ENCODE results near the gene TPRKB. TPM values are rescaled to one million over a fixed set of nuclear protein-coding genes. Genes with fewer than 3 reads are reported as not detected.
"Not testable (repeated sequence)": the region's sequence is repeated elsewhere in the genome, so short reads cannot be mapped to it uniquely, and the experiment has no call there.

Gene TPRKB
- total RNA-seq, 1 donor from 2014 or later: 157 TPM

- H3K27me3 ChIP-seq: no peaks in the 10 kb centered on the region
- H3K9me3 Mint-ChIP-seq: no peaks in the 10 kb centered on the region
- H3K27ac ChIP-seq: no peak within 1 kb of the TSS
- H3K79me2 ChIP-seq (ENCODE audit: low read depth): peaks cover 18% of the 10 kb centered on the region
- DNase-seq (ENCODE audit: low spot score): peak; percentile 96
- peak within 1 kb of the TSS; percentile 98 for H3K27ac Mint-ChIP-seq
- peak within 1 kb of the TSS; percentile 100 for H3K4me3 Mint-ChIP-seq
- H3K9me3 ChIP-seq (ENCODE audit: low read depth): no peaks in the 10 kb centered on the region
- peak within 1 kb of the TSS; percentile 92 for H3K4me2 ChIP-seq
- no peaks in the 10 kb centered on the region for H3K36me3 ChIP-seq
- TF ChIP-seq EZH2 (IDR thresholded peaks at IDR 0.05): no peak
- peak; percentile 87 for TF ChIP-seq CTCF (IDR thresholded peaks at IDR 0.05)
- H3K4me1 Mint-ChIP-seq: peaks cover 9% of the 10 kb centered on the region
- no peaks in the 10 kb centered on the region for H3F3A ChIP-seq (ENCODE audit: low read depth)
- peak within 1 kb of the TSS; percentile 86 for H2AFZ ChIP-seq (replicated peaks)
- no peaks in the 10 kb centered on the region for H3K27me3 Mint-ChIP-seq (ENCODE audit: insufficient read depth, low read depth)
- H3K9ac ChIP-seq: peak within 1 kb of the TSS; percentile 48
- peak within 1 kb of the TSS; percentile 65 for H3K4me3 ChIP-seq
- H3K4me1 ChIP-seq: peaks cover 7% of the 10 kb centered on the region
- H4K20me1 ChIP-seq (ENCODE audit: low read depth): no peaks in the 10 kb centered on the region
- H3K36me3 Mint-ChIP-seq: peaks cover 3% of the 10 kb centered on the region
Measured at GRCh38 chr2:73779467-73780236, 42.5 kb upstream of the TPRKB start, which contains the start of gene DUSP11. Gene DUSP11 (minus strand): TSS chr2:73780103. CDS start chr2:73779974, 129 bp downstream.

GRCh38 chr2:73778867-73779466 lies 41.8 kb upstream of the TPRKB start:
- not testable (repeated sequence) for H3K36me3 Mint-ChIP-seq; H3F3A ChIP-seq (ENCODE audit: low read depth); H3K36me3 ChIP-seq; H4K20me1 ChIP-seq (ENCODE audit: low read depth); H3K27me3 Mint-ChIP-seq (ENCODE audit: insufficient read depth, low read depth); H3K27me3 ChIP-seq; DNase-seq (ENCODE audit: low spot score); H3K9me3 Mint-ChIP-seq; H3K27ac ChIP-seq; H3K4me1 ChIP-seq; H3K4me1 Mint-ChIP-seq; H3K9me3 ChIP-seq (ENCODE audit: low read depth)
- peaks cover 22% of the 10 kb centered on the region for H3K79me2 ChIP-seq (ENCODE audit: low read depth)
- H3K4me3 ChIP-seq: peak overlapping the region; percentile 65
- H3K27ac Mint-ChIP-seq: peak overlapping the region; percentile 98
- peak overlapping the region; percentile 48 for H3K9ac ChIP-seq
- H3K4me2 ChIP-seq: peak overlapping the region; percentile 92
- peak overlapping the region; percentile 100 for H3K4me3 Mint-ChIP-seq
- H2AFZ ChIP-seq (replicated peaks): peak overlapping the region; percentile 86

GRCh38 chr2:73776869-73777519 lies 39.8 kb upstream of the TPRKB start:
- Histone ChIP-seq H3F3A (ENCODE audit: low read depth) (no peaks in the 10 kb centered on the region), H4K20me1 (ENCODE audit: low read depth) (peaks cover 5% of the 10 kb centered on the region), H3K79me2 (ENCODE audit: low read depth) (peaks cover 22% of the 10 kb centered on the region), H3K36me3 (peaks cover 8% of the 10 kb centered on the region), H2AFZ (replicated peaks) (no peak overlapping the region), H3K9me3 (ENCODE audit: low read depth) (no peaks in the 10 kb centered on the region), H3K4me2 (no peak overlapping the region), H3K4me3 (no peak overlapping the region), H3K4me1 (peaks cover 7% of the 10 kb centered on the region), H3K27ac (no peak overlapping the region), H3K9ac (no peak overlapping the region), H3K27me3 (no peaks in the 10 kb centered on the region)
- H3K36me3 Mint-ChIP-seq: peaks cover 8% of the 10 kb centered on the region
- H3K4me1 Mint-ChIP-seq: peaks cover 9% of the 10 kb centered on the region
- TF ChIP-seq EZH2 (IDR thresholded peaks at IDR 0.05) (no peak), CTCF (IDR thresholded peaks at IDR 0.05) (no peak), EZH2phosphoT487 (IDR thresholded peaks at IDR 0.05) (no peak)
- H3K27me3 Mint-ChIP-seq (ENCODE audit: insufficient read depth, low read depth): no peaks in the 10 kb centered on the region
- H3K9me3 Mint-ChIP-seq: no peaks in the 10 kb centered on the region
- DNase-seq (ENCODE audit: low spot score): no peak
- H3K4me3 Mint-ChIP-seq: no peak overlapping the region
- H3K27ac Mint-ChIP-seq: no peak overlapping the region
